ENCODE results near the gene COL27A1.

- TF ChIP-seq TAF1 (IDR thresholded peaks at IDR 0.05; ENCODE audit: borderline replicate concordance, low read depth, low read length) (no peak), POLR2AphosphoS5 (IDR thresholded peaks at IDR 0.05; ENCODE audit: low read depth, low read length) (no peak), POLR2A (IDR thresholded peaks at IDR 0.05; ENCODE audit: low read depth, low read length) (no peak)
Measured at GRCh38 chr9:114181607-114182409, 26.5 kb downstream of the COL27A1 start.

All from GM12892 (cell line).